IPS-18a (cell line): ENCODE results near the gene PTPRM.

Source experiments
- H3K27ac ChIP-seq: one replicate; pipeline ENCODE4 v1.5.1; 2013; ENCODE audit warnings: low read length
- H3K27me3 ChIP-seq: one replicate; pipeline ENCODE4 v1.6.1; 2013; ENCODE audit warnings: mild to moderate bottlenecking, low read length; ENCODE audit not compliant: control insufficient read depth, insufficient read depth
- H3K36me3 ChIP-seq: one replicate; pipeline ENCODE4 v1.6.1; 2013; ENCODE audit warnings: low read depth, low read length; ENCODE audit not compliant: control insufficient read depth
- H3K4me1 ChIP-seq: one replicate; pipeline ENCODE4 v1.6.1; 2013; ENCODE audit warnings: low read depth, low read length; ENCODE audit not compliant: control insufficient read depth
- H3K4me3 ChIP-seq: one replicate; pipeline ENCODE4 v1.5.1; 2013; ENCODE audit warnings: low read length
- H3K9ac ChIP-seq: one replicate; pipeline ENCODE4 v1.6.1; 2013; ENCODE audit warnings: mild to moderate bottlenecking, low read length, moderate library complexity
- H3K9me3 ChIP-seq: one replicate; pipeline ENCODE4 v1.6.1; 2013; ENCODE audit warnings: low read depth, low read length; ENCODE audit not compliant: control insufficient read depth

The PTPRM gene

DNA sequence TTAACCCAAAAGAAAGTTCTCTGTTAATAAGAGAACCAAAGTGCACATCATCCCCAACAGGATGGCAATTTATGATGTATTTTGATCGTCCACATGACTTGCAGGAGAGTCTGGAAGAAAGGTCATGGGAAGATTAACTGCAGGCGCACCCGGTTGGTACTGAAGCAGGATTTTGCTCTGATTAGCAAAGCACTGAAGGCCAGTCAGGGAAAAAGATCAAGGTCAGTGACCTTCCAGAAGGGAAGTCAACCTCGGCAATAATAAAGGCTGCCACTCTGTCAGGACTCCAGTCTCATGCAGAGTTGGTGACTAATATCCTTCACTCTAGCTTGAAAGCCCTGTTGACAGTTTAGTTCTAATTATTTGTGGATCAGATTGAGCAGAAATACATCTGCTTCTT is 609.4 kb downstream of the PTPRM start:
- H3K27me3 ChIP-seq: no peaks in the 10 kb centered on the region
- H3K9ac ChIP-seq: no peak overlapping the region
- H3K4me3 ChIP-seq: no peak overlapping the region
- no peaks in the 10 kb centered on the region for H3K36me3 ChIP-seq
- no peaks in the 10 kb centered on the region for H3K9me3 ChIP-seq
- peaks cover 7% of the 10 kb centered on the region for H3K4me1 ChIP-seq
- no peak overlapping the region for H3K27ac ChIP-seq

DNA sequence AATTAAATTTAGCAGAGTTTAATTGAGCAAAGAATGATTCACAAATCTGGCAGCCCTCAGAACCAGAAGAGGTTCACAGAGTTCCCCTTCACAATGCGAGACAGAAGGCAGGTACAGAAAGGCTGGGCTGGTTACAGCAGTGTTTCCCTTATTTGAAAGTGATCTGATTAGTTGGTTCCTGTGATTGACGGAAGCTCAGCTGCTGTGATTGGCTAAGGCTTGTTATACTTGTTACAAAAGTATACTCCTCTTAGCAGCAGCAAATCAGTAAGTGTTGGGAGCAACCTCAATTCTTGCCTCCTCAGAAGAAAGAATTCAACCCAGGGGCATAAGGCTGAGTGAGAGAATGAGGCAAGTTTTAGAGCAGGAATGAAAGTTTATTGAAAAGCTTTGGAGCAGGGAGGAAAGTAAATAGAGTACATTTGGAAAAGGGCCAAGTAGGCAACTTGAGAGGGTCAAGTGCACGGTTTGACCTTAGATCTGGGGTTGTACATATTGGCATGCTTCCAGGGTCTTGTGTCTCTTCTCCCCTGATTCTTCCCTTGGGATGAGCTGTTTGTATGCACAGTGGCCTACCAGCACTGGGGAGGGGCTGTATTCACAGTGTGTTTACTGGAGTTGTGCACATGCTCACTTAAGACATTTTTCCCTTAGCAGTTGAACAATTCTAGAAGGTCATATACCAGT is 610.4 kb downstream of the PTPRM start:
- Histone ChIP-seq H3K9me3 (no peaks in the 10 kb centered on the region), H3K27ac (no peak overlapping the region), H3K4me1 (peaks cover 7% of the 10 kb centered on the region), H3K27me3 (no peaks in the 10 kb centered on the region), H3K4me3 (no peak overlapping the region), H3K9ac (no peak overlapping the region), H3K36me3 (no peaks in the 10 kb centered on the region)

- Histone ChIP-seq H3K9me3 (no peaks in the 10 kb centered on the region), H3K36me3 (no peaks in the 10 kb centered on the region), H3K27ac (no peak overlapping the region), H3K27me3 (no peaks in the 10 kb centered on the region), H3K9ac (no peak overlapping the region), H3K4me3 (no peak overlapping the region), H3K4me1 (no peaks in the 10 kb centered on the region)
Measured at GRCh38 chr18:8186413-8186812, 619.3 kb downstream of the PTPRM start.

DNA sequence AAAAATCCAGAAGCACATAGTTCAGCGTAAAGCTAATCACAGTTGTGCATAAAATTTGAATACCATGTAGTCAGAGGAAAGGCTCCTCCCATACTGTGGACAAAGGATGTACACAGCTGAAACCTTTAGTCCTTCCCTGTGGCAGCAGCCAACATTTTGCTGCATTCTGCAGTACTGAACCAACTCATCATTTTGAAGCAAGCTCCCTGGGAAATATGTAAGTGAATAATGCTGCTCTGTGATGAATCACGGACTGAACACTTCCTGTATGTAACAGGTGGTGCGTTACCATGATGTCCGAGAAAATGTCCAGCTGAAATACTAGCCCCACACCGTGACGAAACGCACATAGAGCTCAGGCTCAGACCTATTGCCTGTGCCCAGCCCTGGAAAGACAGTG is 621.1 kb downstream of the PTPRM start:
- Histone ChIP-seq H3K4me1 (no peaks in the 10 kb centered on the region), H3K36me3 (no peaks in the 10 kb centered on the region), H3K27ac (no peak overlapping the region), H3K9me3 (no peaks in the 10 kb centered on the region), H3K4me3 (no peak overlapping the region), H3K9ac (no peak overlapping the region), H3K27me3 (no peaks in the 10 kb centered on the region)

- no peak overlapping the region for H3K27ac ChIP-seq
- no peaks in the 10 kb centered on the region for H3K36me3 ChIP-seq
- H3K4me3 ChIP-seq: no peak overlapping the region
- no peaks in the 10 kb centered on the region for H3K9me3 ChIP-seq
- no peaks in the 10 kb centered on the region for H3K27me3 ChIP-seq
- H3K9ac ChIP-seq: no peak overlapping the region
- H3K4me1 ChIP-seq: no peaks in the 10 kb centered on the region
Measured at GRCh38 chr18:8190980-8191379, 623.9 kb downstream of the PTPRM start.

DNA sequence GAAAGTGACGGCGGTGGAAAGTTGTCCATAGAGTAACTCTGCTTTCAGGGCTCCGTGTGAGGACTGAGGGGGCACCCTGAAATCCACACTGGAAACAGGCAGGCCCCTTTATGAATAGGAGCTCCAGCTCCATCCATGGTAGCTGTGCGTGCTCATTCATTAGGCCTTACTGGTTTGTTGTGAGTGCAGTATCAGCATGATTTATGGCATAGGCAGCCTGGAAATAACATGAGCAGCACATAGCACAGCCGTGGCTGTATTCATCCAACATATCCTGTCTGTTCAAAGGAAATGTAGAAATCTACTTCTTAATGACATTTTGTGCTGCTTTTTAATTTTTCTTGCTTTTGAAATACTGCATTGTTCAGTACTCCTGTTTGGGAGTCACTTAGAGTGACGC is 627.3 kb downstream of the PTPRM start:
- H3K36me3 ChIP-seq: no peaks in the 10 kb centered on the region
- no peaks in the 10 kb centered on the region for H3K27me3 ChIP-seq
- H3K9ac ChIP-seq: no peak overlapping the region
- no peaks in the 10 kb centered on the region for H3K4me1 ChIP-seq
- no peaks in the 10 kb centered on the region for H3K9me3 ChIP-seq
- no peak overlapping the region for H3K4me3 ChIP-seq
- H3K27ac ChIP-seq: no peak overlapping the region

- Histone ChIP-seq H3K9me3 (no peaks in the 10 kb centered on the region), H3K27me3 (no peaks in the 10 kb centered on the region), H3K9ac (no peak overlapping the region), H3K4me1 (no peaks in the 10 kb centered on the region), H3K27ac (no peak overlapping the region), H3K36me3 (no peaks in the 10 kb centered on the region), H3K4me3 (no peak overlapping the region)
Measured at GRCh38 chr18:8196238-8196637, 629.1 kb downstream of the PTPRM start.

GRCh38 chr18:8197499-8197898 is 630.4 kb downstream of the PTPRM start:
- no peaks in the 10 kb centered on the region for H3K27me3 ChIP-seq
- no peak overlapping the region for H3K9ac ChIP-seq
- no peaks in the 10 kb centered on the region for H3K4me1 ChIP-seq
- no peaks in the 10 kb centered on the region for H3K9me3 ChIP-seq
- H3K27ac ChIP-seq: no peak overlapping the region
- H3K4me3 ChIP-seq: no peak overlapping the region
- H3K36me3 ChIP-seq: no peaks in the 10 kb centered on the region

DNA sequence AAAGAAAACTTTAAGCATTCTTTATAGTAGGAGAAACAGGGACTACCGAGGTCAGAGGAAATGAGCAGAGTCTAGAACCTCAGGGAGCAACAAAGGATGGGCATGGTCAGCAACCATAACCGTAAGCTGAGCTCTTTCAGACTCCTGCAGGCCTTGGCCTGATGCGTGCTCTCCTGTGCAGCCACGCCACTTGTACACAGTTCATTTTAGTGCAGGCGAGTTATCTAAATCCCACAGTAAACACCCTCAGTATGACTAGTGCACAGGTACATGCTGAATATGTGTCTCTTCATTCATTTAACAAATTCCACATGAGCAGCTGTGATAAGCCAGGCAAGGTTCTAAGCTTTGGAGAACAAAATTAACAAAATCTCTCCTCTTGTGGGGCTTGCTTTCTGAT is 640.9 kb downstream of the PTPRM start:
- H3K9ac ChIP-seq: no peak overlapping the region
- no peaks in the 10 kb centered on the region for H3K27me3 ChIP-seq
- no peaks in the 10 kb centered on the region for H3K9me3 ChIP-seq
- H3K27ac ChIP-seq: no peak overlapping the region
- no peak overlapping the region for H3K4me3 ChIP-seq
- no peaks in the 10 kb centered on the region for H3K36me3 ChIP-seq
- no peaks in the 10 kb centered on the region for H3K4me1 ChIP-seq

GRCh38 chr18:8208716-8209115 is 641.6 kb downstream of the PTPRM start:
- no peaks in the 10 kb centered on the region for H3K36me3 ChIP-seq
- no peaks in the 10 kb centered on the region for H3K27me3 ChIP-seq
- H3K4me3 ChIP-seq: no peak overlapping the region
- H3K9ac ChIP-seq: no peak overlapping the region
- H3K9me3 ChIP-seq: no peaks in the 10 kb centered on the region
- no peaks in the 10 kb centered on the region for H3K4me1 ChIP-seq
- H3K27ac ChIP-seq: no peak overlapping the region

DNA sequence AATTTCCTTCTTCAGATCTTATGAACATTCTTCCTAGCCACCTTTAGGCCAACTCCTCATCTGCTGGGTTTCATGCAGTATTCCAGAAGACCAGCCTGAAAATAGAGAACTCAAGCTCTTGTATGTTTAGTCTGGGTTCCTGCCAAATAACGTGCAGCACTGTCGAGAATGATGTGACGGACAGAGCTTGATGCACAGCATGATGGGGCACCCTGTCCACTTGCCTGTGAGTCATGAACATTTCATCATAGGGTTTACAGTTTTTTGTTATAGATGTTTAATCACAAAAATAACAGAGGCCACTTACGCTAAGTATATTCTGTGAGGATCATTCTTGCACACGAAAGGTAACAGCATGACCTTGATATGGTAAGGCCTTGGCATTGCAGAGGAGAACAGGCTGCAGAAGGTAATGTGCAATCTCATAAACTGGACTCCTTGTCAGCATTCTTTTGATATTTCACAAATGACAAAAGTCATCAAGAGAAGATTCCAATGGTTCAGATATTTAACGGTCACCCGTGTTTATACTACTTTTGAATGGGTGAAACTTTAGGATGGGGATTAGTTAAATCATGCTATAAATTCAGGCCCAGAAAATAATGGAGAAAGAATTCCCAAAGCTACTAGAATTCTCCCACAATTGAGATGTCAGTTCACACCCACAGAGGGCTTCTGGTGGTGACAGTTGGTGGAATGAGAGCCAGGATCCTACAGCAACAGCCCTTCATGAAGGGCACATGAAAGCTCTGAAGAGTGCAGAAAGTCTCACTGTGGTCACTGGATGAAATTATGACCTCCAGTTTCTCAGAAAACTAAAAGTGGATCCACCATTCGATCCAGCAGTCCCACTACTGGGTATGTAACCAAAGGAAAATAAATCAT is 646.0 kb downstream of the PTPRM start:
- peaks cover 27% of the 10 kb centered on the region for H3K4me1 ChIP-seq
- H3K36me3 ChIP-seq: no peaks in the 10 kb centered on the region
- no peaks in the 10 kb centered on the region for H3K9me3 ChIP-seq
- no peak overlapping the region for H3K9ac ChIP-seq
- H3K4me3 ChIP-seq: no peak overlapping the region
- H3K27me3 ChIP-seq: no peaks in the 10 kb centered on the region
- no peak overlapping the region for H3K27ac ChIP-seq

GRCh38 chr18:8215741-8216140 is 648.6 kb downstream of the PTPRM start:
- H3K4me1 ChIP-seq: peaks cover 35% of the 10 kb centered on the region
- no peaks in the 10 kb centered on the region for H3K36me3 ChIP-seq
- H3K9me3 ChIP-seq: no peaks in the 10 kb centered on the region
- H3K9ac ChIP-seq: no peak overlapping the region
- no peaks in the 10 kb centered on the region for H3K27me3 ChIP-seq
- no peak overlapping the region for H3K4me3 ChIP-seq
- H3K27ac ChIP-seq: no peak overlapping the region
